ENCODE data around the gene GPR151.
"Not testable (repeated sequence)": the region's sequence is repeated elsewhere in the genome, so short reads cannot be mapped to it uniquely, and the experiment has no call there.

The GPR151 gene

DNA sequence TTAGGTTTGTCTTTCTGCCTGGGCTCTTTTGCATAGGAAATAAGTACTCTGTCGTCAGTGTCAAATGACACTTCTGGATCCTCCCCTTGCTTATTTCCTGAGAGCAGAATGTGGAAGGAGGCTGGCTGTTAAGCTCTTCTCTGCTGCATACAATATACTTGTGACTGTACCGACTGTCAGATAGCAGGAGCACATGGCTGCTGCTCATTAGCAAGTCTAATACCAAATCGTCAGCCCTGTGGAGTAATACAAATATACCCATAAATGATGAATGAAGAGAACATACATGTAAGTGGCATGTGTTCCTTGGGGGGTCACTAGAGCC, at the start of gene GPR151:
GPR151 (minus strand) TSS at position 40 of the 325 bp plus-strand sequence. CDS start 77 bp downstream, outside the sequence.
- no peak for DNase-seq

DNA sequence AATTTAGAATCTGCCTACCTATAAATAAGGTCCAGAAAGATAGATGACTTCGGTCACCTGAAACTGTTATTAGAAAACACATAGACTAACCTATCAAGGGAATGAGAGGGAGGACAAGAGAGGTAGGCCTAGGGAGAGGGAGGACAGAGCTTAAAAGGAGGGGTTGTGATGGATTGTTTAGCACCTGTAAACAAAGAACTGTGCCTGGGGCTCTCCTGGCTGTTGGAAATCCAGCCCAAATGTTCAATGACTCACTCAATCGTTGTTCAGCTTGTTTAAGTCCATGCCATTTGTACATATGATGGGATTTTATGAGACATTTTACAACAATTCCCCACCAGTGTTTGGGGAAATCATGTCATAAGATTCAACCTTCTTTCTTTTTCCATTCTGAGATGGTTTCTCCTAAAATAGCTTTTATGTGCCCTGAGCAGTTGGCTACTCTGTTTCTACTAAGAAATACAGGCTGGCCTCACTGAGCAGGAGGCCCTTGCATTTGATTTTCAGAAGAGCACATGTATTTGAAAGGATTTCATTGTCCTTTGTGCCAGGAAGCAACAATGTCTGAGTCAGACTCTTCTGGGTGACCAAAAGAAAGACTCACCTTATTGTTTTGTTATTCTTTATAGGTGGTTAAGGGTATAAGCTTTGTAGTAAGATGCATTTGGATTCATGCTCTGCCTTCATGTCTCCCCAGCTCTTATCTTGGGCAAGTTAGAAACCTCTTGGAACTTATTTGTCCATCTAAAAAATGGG, 48.2 kb upstream of the GPR151 start:
- DNase-seq, result no peak

DNA sequence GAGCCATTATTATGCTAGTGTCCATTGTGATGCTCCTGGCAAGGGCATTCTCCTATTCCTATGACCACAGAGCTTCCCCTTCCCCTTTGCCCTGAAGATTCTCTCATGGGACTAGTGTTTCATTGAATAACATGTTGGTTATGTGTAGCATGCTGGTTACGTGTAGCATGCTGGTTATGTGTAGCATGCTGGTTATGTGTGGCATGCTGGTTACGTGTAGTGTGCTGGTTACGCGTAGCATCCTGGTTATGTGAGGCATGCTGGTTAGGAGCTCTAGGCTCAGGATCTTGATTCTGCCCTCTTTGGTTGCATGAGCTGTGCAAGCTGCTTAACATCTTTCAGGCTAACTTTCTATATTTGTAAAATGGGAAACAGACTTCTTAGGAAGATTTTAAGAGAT, 46.5 kb upstream of the GPR151 start:
- DNase-seq, result no peak

DNA sequence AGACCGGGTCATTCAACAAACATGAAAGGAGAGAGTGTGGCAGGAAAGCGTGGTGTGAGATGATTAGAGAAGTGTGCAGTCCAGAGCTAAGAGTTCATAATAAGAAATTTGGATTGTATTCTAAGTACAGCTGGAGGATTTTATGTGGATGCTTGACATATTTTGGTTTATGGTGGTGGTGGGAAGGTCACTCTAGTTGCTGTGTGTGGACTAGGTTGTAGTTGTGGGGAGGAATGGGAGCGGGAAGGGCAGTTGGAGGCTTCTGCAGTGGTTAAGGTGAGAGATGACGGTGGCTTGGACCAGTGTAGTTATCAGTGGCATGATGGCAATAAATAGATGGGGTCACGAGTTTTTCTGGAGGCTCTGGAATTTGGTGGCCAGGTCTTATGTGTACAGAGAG, 45.7 kb upstream of the GPR151 start:
- no peak for DNase-seq

DNA sequence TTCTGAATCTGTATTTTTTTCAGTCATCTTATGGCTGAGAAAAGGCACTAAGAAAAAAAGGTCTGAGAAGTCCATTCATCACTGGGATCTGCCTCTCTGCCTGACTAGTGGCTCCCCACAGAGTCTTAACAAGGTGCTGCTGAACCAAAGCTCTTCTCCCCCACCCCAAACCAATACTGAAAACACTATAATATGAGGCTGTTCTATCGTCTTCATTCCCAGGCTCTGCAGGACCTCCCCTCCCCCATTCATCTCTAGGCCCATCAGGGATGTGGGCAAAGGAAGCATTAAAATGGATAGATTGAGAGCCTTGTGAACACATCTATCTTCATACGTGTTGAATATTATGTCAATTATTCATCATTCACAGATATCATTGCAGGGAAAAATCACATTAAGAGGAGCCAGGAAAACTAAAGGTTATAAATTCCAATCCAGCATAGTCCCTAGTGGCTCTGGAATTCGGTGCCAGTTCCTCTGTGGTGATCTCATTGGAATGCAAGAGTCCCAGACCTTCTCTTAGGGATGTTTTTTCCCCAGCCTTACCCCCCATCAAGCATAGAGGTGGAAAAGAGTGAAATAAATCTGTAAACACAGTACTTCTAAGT, 44.3 kb upstream of the GPR151 start:
- DNase-seq, result no peak

DNA sequence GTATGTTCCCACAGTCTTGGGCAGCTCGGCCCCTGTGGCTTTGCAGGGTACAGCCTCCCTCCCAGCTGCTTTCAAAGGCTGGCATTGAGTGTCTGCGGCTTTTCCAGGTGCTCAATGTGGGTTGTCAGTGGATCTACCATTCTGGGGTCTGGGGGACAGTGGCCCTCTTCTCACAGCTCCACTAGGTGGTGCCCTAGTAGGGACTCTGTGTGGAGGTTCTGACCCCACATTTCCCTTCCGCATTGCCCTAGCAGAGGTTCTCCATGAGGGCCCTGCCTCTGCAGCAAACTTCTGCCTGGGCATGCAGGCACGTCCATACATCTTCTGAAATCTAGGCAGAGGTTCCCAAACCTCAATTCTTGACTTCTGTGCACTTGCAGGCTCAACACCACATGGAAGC, 40.9 kb upstream of the GPR151 start:
- not testable (repeated sequence) for DNase-seq

DNA sequence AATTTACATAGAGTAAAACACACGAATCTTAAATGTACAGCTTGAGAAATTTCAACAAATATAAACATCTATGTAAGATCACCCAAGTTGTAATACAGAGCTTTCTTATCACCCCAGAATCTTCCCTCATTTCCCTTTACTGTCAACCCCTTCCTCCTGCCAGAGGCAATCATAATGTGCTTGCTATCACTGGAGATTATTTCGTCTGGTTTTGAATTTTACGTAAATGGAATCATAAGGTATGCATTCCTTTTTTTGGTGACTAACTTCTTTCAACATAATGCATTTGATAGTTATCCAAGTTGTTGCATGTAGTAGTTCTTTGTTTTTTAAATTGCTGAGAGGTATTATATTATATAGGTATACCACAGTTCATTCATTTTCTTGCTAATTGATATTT, 37.5 kb upstream of the GPR151 start:
- DNase-seq, result no peak

DNA sequence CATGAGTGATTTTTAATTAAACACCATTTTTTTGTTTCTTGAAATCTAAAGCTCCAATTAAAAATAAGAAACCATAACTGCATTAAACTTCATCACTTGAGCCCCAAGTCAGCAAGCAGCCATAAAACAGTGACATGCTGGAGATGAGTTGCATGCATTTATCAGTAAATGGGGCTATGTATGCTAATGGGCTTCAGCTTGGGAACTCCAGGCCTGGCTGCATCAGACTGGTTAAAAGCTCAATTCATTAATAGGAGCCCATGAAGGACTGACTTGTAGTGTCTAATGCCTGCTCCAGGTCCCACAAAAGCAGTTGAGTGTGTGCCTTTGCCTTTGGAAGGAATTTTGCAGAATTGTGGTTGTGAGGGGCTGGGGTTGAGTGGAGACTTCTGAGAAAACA, 33.6 kb upstream of the GPR151 start:
- no peak for DNase-seq

DNA sequence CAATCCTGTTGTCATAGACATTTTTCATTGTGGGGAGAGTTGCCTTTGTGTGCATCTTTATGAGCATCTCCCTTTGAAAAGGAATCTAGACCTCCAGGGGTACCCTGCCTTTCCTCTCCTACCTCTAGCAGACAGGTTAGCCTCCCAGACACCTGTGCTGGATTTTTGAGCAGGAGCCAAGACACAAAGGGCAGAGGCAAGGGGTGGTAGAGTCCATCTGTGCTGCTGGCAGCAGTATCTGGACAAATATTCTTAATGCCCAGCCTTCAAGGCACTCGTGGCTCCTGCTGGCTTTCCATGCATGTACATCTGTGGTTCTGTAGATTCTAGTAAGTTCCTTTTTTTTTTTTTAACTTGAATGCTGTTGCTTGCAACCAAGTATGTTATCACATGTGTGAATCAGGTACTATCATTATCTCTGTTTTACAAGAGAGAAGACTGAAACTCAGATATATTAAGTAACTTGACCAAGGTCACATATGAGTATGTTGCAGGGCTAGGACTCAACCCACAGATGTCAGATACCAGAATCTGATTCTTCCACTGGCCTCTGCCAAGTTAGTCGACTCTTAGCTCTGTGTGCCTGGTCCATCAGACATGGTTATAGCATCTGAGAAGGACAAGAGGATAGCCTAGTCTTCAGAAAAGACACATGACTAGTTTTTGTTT, 32.9 kb upstream of the GPR151 start:
- no peak for DNase-seq

DNA sequence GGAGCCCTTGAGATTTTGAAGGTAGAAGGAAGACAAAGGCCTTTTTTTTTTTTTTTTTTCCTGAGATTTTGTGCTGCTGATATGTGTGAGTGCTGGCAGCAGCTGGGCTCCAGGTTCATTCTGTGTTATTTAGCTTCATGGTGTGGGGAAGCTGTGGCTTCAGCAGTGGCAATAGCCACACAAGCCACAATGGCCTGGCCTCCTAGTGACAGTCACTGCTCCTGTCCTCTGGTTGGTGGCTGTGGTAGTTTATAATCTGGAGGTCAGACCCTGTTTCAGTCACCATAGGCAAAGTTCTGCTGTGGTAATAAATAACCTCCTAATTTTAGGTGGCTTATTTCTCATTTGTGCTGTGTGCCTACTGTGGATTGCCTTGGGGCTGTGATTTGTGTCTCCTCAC, 28.2 kb upstream of the GPR151 start:
- DNase-seq, result no peak

DNA sequence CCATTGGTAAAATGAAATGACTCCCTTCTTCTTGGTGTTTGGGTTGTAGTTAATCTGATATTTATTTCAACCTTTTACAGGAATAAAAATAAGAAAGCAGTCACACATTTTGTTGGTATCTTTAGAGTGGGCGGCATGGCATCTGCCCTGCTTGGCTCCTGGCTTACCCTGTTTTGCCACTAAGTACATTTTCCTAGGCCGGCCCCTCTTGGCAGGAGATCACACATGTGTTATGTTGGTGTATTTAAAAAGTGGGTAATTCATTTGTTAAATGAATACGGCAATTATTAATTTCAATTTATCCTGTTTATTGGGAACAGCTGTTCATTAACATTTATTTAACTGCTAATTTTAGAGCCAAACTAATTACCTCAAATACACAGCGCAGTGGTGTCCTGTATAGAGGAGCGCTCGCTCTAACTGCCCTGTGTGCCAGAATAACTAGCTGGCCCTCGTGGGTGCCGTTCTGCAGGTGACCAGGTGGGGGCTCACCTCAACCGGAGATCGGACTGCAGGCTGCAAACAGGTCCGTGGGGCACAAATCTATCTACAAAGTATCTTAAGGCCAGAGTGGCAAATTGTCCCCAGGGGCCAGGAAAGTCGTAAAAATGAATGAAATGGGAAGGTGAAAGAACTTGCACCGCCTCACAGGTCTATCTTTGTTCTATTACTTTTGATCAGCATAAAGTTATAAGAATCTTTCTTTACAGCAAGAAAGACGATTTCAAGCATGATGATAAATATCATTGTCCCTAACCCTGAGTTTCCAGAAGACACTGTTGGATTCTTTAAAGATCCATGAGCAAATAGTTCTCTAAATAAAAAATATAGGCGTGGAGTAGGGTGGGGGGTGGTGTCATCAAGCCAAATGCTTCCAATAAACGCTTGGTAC, 26.2 kb upstream of the GPR151 start:
- peak; percentile 3 for DNase-seq

DNA sequence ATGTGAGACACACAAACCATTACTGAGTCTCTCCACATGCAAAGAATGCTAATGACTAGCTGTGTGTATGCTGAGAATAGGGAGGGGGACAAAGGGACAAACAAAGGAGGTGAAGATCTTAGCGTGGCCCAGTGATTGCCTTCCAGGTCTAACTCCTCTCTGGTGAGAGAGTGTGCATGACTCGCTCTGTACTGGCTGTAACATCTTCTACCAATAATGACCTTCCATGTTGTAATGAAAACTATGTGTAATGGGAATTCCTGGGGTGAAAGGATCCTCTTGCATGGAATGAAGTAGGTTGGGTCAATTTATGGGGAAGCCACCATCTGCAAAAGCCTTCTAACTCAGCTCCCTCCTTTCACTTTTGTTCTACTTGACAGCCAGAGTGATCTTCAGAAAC, 24.4 kb upstream of the GPR151 start:
- DNase-seq, result no peak

DNA sequence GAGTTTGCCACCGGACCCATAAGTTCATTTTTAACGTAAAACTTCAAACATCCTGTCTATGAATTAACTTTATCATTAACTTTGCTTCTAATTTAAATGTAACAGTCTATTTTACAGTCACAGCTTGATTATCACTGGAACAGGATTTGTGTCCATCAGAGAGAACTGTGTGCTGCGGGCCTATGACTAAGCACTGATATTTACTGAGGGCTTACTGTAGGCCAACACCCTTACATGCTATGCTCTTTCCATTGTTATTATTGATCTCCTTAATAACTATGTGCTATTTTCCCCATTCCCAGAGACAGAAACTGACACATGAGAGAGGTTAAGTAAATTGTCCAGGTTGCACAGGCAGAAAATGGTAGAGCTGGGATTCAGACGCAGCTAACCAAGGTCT, 24.0 kb upstream of the GPR151 start:
- DNase-seq, result no peak

DNA sequence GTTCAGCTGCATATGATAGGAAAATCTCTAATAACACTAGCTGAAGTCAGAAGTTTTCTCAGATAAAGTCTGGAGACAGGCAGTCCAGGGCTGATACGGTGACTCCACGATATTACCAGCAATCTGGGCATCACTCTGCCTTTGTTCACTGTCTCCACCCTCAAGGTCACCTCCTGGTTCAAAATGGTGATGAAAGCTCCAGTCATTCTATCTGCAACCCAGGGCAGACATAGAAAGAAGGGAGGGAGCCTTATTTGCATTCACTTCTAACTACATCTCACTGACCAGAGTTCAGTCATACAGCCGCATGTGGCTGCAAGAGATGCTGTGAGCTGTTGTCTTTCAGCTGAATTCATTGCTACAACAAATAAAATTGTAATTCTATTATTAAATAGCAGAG, 22.4 kb upstream of the GPR151 start:
- no peak for DNase-seq

DNA sequence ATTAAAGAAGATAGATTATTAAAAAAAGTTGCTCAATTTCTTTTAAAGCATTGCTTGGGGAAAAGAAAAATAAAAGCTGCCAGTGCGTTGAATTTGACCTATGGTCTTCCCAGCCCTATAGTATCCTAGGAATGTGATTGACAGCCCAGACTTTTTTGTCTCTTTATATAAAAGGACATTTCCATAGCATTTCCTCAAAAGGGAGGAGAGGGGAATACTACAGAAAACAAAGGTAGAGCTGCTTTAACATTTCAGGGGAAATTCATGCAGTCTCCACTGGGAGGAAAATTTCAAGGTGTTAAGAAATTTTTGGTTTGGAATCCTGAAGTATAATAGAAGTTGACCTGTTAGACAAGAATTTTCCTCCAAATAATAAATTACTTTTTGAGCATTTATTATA, 17.9 kb upstream of the GPR151 start:
- DNase-seq, result no peak

DNA sequence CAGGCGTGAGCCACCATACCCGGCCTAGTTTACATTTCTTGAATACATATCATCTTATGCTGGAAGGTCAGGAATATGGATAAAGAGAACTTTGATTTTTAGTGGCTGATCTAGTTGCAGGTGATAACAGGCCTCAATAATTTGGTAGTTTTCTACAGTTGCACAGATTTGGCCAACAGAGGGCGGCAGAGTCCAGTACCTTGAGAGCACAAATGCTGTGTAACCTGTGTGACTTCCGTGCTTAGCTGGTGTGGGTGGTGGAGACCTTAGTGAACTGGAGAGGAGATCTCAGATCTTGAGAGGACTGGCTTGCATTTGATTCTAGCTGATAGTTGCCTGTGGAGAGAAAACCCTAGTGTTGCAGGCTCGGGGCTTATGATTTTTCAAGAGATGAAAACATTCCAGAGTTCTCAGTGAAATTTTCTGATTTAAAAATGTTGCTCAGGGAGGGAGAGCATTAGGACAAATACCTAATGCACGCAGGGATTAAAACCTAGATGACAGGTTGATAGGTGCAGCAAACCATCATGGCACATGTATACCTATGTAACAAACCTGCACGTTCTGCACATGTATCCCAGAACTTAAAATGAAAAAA, 17.4 kb upstream of the GPR151 start:
- peak; percentile 5 for DNase-seq

DNA sequence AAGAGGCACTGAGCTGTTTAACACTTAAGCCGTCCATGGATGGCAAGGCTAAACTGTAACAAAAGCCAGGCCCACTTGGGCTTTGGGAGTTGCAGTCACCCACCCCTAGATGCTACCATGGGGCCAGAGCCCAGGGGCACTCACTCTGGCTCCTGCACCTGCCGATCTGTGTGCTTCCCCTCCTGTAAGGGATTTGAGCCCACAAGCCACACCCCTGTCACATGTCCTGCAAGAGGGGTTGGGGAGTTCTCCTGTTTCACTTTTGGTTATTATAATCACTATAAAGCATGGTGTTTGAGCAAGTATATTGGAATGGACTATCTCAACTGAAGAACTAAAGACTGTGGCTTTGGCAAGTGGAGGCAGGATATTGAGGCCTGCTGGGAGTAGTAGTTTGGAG, 14.0 kb upstream of the GPR151 start:
- no peak for DNase-seq

DNA sequence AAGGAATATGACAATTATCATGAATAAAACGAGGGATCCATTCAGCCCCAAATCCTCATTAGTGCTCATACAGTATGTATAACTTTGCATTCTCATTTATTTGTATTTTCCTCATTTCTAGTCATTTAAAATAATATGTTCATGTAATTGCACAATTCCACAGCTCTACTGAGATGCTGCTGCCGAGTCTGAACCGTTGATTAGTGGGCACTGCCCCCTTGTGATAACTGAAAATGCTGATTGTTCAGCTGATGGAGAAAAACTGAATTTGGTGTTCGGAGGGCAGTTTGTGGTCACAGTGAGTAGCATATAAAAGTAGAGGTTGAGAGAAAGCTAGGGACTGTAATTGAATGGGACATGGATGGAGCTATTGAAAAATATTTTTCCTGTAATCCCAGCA, 12.2 kb upstream of the GPR151 start:
- DNase-seq, result no peak

DNA sequence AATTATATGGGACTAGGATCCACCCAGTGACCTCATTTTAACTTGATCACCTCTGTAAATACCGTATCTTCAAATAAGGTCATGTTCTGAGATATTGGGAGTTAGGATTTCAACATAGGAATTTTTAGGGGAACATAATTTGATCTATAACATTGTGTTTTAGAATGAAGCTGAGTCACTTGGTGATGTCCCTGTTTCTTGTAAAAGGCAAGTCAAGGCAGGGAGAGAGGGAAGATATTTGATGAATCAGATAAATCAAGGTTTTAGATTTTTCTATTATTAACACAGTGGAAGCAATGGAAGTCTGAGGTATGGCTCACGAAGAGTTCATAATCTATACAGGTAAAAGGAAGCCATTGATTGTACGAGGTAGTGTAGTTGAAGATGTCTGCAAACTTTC, 11.8 kb upstream of the GPR151 start:
- no peak for DNase-seq

DNA sequence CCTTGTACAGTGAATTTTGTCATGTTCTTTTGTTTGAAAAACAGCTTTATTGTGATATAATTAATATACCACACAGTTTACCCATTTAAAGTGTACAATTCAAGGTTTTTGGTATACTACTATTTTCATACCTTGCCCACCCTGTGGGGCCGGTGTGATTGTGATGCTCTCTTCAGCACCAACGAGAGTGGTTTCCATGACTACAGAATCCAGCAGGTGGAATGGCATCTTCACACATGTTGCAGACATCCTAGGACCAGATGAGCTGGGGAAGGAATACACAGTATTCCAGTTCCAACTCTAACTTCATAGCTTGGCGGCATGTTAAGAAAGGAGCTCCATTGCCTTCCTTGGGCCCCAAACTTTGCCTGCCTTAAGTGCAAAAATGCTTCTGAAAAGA, 7.7 kb upstream of the GPR151 start:
- DNase-seq, result no peak

DNA sequence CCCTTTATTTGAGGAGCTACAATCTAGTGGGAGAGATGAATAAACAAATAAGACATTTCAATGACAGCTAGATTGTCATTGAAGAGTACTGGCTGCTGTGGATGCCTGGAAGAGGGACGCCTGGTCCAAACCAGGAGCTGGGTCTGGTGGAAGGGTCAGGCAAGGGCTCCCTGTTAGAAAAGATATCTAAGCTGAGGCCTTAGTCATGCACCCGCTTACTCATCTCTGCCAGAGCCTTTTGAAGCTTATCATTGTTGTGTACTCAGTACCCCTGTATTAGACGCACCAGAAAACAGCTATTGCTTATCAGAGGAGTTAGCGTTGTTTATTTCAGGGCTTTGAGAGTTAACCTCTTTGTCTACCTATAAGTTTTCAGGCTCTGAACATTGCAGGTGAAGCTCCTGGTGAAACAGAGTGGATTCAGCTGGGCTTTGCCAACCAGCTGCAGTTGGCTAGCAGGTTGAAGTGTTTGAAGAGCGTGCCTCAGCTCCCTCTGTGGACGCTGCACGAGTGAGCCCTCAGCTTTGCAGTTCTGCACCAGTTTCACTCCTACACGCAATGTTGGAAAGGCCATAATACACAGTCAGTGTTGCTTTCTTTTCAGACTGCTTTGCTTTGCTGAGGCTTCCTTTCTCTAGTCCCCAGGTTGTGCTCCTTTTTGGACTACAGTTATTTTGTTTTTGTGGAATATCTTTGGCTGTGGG, 5.6 kb upstream of the GPR151 start:
- no peak for DNase-seq

DNA sequence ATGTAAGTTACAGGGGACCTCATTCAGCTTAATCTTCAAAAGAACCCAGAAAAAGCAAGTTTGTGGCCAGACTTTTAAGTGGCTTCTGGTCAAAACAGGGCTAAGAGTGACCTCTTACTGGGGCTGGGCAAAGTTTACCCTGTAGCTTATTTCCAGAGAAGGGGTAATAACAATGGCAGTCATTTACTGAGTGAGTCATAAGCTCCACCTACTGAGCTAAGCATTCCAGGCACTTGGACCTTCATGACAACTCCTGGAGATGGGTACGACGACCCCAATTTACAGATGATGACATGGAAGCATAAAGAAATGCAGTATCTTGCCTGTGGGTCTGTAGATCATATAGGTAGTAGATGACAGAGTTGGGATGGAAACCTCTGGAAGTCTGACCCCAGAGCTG, 4.7 kb upstream of the GPR151 start:
- DNase-seq, result no peak
